A549 (cell line): ENCODE results near the gene ACADSB. TPM values are rescaled to one million over a fixed set of nuclear protein-coding genes. Genes with fewer than 3 reads are reported as not detected.

Experiments
- ATAC-seq, 2 experiments: fragments of 200-7000 bp in 1 of 2; fragments of >200 bp in 1 of 2; cut with Nextera tagmentation in 1 of 2; cut with Tn5 transposase in 1 of 2; 3 replicates each; pipeline versions ENCODE4 v1.8.0 to v1.9.1; 2018 to 2020; ENCODE audit warnings: mild to moderate bottlenecking in 1 of 2, moderate library complexity in 1 of 2
- CTCF ChIA-PET: fragments of 300-600 bp; sonication (Branson Sonifier 250); formaldehyde crosslinking; extraction: SDS; loops from one replicate; lab custom pipeline; 2021; ENCODE audit warnings: antibody characterized with exemption, inconsistent platforms; lab: Yijun Ruan, JAX
- POLR2A ChIA-PET: fragments of 350-600 bp; formaldehyde crosslinking; extraction: SDS; loops from one replicate; lab custom pipeline; 2021; ENCODE audit warnings: antibody characterized with exemption, inconsistent platforms; lab: Yijun Ruan, JAX
- DNase-seq, 2 experiments: peaks; one replicate each; pipeline versions ENCODE4 v3.0.0 to v3.0.0-alpha.2; 2011 to 2016; ENCODE audit warnings: low read depth in 1 of 2, low spot score in 1 of 2
- FAIRE-seq: peaks from 2 replicates; lab custom pipeline; 2011; peaks lifted over from hg19 to GRCh38; lab: Jason Lieb, UNC
- H3K27ac ChIP-seq, 2 experiments: fragments of >200 bp; sonication (Bioruptor Twin); formaldehyde crosslinking; 3 replicates each; pipeline ENCODE4 v1.5.1; 2016 to 2017
- H3K4me1 ChIP-seq: fragments of >200 bp; sonication (Bioruptor Twin); formaldehyde crosslinking; 3 replicates; pipeline ENCODE4 v1.6.1; 2016
- H3K4me2 ChIP-seq: fragments of >200 bp; sonication (Bioruptor Twin); formaldehyde crosslinking; 3 replicates; pipeline ENCODE4 v1.6.1; 2016
- H3K4me3 ChIP-seq: fragments of >200 bp; sonication (Bioruptor Twin); formaldehyde crosslinking; 3 replicates; pipeline ENCODE4 v1.5.1; 2016
- H3K9me3 ChIP-seq: fragments of >200 bp; sonication (Bioruptor Twin); formaldehyde crosslinking; 3 replicates; pipeline ENCODE4 v1.6.1; 2016
- CBX2 ChIP-seq: fragments of 200-600 bp; sonication (generic); IDR thresholded peaks from 2 replicates; pipeline ENCODE4 v1.6.1; 2016; ENCODE audit warnings: low read depth, mild to moderate bottlenecking, borderline replicate concordance
- CBX8 ChIP-seq: fragments of 200-600 bp; sonication (generic); IDR thresholded peaks from 2 replicates; pipeline ENCODE4 v1.6.1; 2016
- CEBPB ChIP-seq, 2 experiments: fragments of >200 bp in 1 of 2; sonication (Bioruptor Twin) in 1 of 2; formaldehyde crosslinking in 1 of 2; IDR thresholded peaks; 2 replicates each; pipeline ENCODE4 v1.6.1; 2012 to 2016
- CHD2 ChIP-seq: fragments of 150-350 bp; IDR thresholded peaks from 2 replicates; pipeline ENCODE4 v1.6.1; 2014; ENCODE audit warnings: low read length; ENCODE audit not compliant: partially characterized antibody
- CHD4 ChIP-seq: fragments of 200-600 bp; sonication (generic); IDR thresholded peaks from 2 replicates; pipeline ENCODE4 v1.6.1; 2016; ENCODE audit warnings: antibody characterized with exemption, mild to moderate bottlenecking, borderline replicate concordance
- EHF ChIP-seq: fragments of 250-450 bp; sonication (Bioruptor Pico); IDR thresholded peaks from 2 replicates; pipeline ENCODE4 v1.5.0; 2020; ENCODE audit warnings: mild to moderate bottlenecking
- ESRRA ChIP-seq: fragments of 150-350 bp; IDR thresholded peaks from 2 replicates; pipeline ENCODE4 v1.6.1; 2014; ENCODE audit warnings: mild to moderate bottlenecking, low read length, borderline replicate concordance
- FOSB ChIP-seq: fragments of 250-450 bp; sonication (Bioruptor Pico); IDR thresholded peaks from 2 replicates; pipeline ENCODE4 v1.5.0; 2020; ENCODE audit warnings: mild to moderate bottlenecking, moderate library complexity
- FOSL2 ChIP-seq, 2 experiments: fragments of 450-650 bp in 1 of 2; fragments of >200 bp in 1 of 2; sonication (Bioruptor Twin) in 1 of 2; formaldehyde crosslinking; IDR thresholded peaks; 2 replicates each; pipeline versions ENCODE4 v1.5.0 to v1.6.1; 2016 to 2020; ENCODE audit warnings: mild to moderate bottlenecking in 1 of 2, moderate library complexity in 1 of 2
- HDAC2 ChIP-seq: fragments of 200-600 bp; sonication (generic); IDR thresholded peaks from 2 replicates; pipeline ENCODE4 v1.6.1; 2016
- HEYL ChIP-seq: fragments of 250-450 bp; sonication (Bioruptor Pico); IDR thresholded peaks from 2 replicates; pipeline ENCODE4 v1.8.0; 2021; ENCODE audit warnings: mild to moderate bottlenecking, moderate library complexity
- HOXA7 ChIP-seq: fragments of 250-450 bp; sonication (Bioruptor Pico); IDR thresholded peaks from 2 replicates; pipeline ENCODE4 v1.5.0; 2020; ENCODE audit warnings: mild to moderate bottlenecking, moderate library complexity
- HOXB13 ChIP-seq: fragments of 250-450 bp; sonication (Bioruptor Pico); IDR thresholded peaks from 2 replicates; pipeline ENCODE4 v1.5.0; 2020; ENCODE audit warnings: low read depth, mild to moderate bottlenecking, moderate library complexity
- HOXB5 ChIP-seq: fragments of 250-450 bp; sonication (Bioruptor Pico); IDR thresholded peaks from 2 replicates; pipeline ENCODE4 v1.5.0; 2020; ENCODE audit warnings: mild to moderate bottlenecking, moderate library complexity
- MAZ ChIP-seq: fragments of 150-350 bp; IDR thresholded peaks from 2 replicates; pipeline ENCODE4 v1.6.1; 2014; ENCODE audit warnings: antibody characterized with exemption, low read depth, low read length, borderline replicate concordance
- MYC ChIP-seq: IDR thresholded peaks from 2 replicates; pipeline ENCODE4 v1.6.1; 2012; ENCODE audit warnings: mild to moderate bottlenecking, inconsistent platforms, low read length, improper control_type of control experiment, borderline replicate concordance
- NPAS2 ChIP-seq: fragments of 250-450 bp; sonication (Bioruptor Pico); IDR thresholded peaks from 2 replicates; pipeline ENCODE4 v1.8.0; 2022; ENCODE audit warnings: mild to moderate bottlenecking, moderate library complexity, borderline replicate concordance
- NR3C1 ChIP-seq: fragments of >200 bp; sonication (Bioruptor Twin); formaldehyde crosslinking; IDR thresholded peaks from 3 replicates; pipeline ENCODE4 v1.6.1; 2017
- POLR2A ChIP-seq: IDR thresholded peaks from 2 replicates; pipeline ENCODE4 v1.6.1; 2012; ENCODE audit warnings: mild to moderate bottlenecking, low read length
- RAD21 ChIP-seq, 2 experiments: fragments of >200 bp in 1 of 2; sonication (Bioruptor Twin) in 1 of 2; formaldehyde crosslinking in 1 of 2; IDR thresholded peaks in 1 of 2; conservative IDR thresholded peaks in 1 of 2; 2 replicates in 1 of 2; 3 replicates in 1 of 2; pipeline ENCODE4 v1.6.1; 2012 to 2018; ENCODE audit warnings: inconsistent platforms in 1 of 2
- RFX5 ChIP-seq: fragments of 450-650 bp; IDR thresholded peaks from 2 replicates; pipeline ENCODE4 v1.7.1; 2014; ENCODE audit warnings: antibody characterized with exemption, mild to moderate bottlenecking, moderate library complexity
- SMC3 ChIP-seq: fragments of >200 bp; sonication (Bioruptor Twin); formaldehyde crosslinking; IDR thresholded peaks from 3 replicates; pipeline ENCODE4 v1.6.1; 2018; ENCODE audit warnings: inconsistent platforms
- TFCP2L1 ChIP-seq: fragments of 250-450 bp; sonication (Bioruptor Pico); IDR thresholded peaks from 2 replicates; pipeline ENCODE4 v1.5.0; 2021; ENCODE audit warnings: mild to moderate bottlenecking
- WGBS: methylation state at CpG from one replicate; pipeline ENCODE4 v1.1.6; 2017; ENCODE audit errors: missing lambda C conversion rate; 5-methylcytosine and 5-hydroxymethylcytosine counted together
- polyA plus RNA-seq, 4 experiments: library from polyadenylated mRNA; depleted of rRNA in 3 of 4; stranded (reverse); fragments of >200 nt; fragmentation: RNase III in 1 of 4; extraction: RNeasy Plus Mini Kit Qiagen cat#74134 plus additional on column Dnase treatment in 1 of 4; gene quantifications; 2 replicates in 3 of 4; 3 replicates in 1 of 4; pipeline ENCODE4 v1.2.3, GENCODE V29; 2011 to 2017
- TF ChIP-seq, protein P1 (sequence below): fragments of 150-350 bp; IDR thresholded peaks from 2 replicates; pipeline ENCODE4 v1.6.1; 2014; ENCODE audit warnings: low read depth, mild to moderate bottlenecking, low read length
- TF ChIP-seq, protein P2 (sequence below): IDR thresholded peaks from 2 replicates; pipeline ENCODE4 v1.6.1; 2012; ENCODE audit warnings: low read depth, borderline replicate concordance
- TF ChIP-seq, protein P3 (sequence below): IDR thresholded peaks from 2 replicates; pipeline ENCODE4 v1.6.1; 2012
- TF ChIP-seq, protein P4 (sequence below): fragments of 250-450 bp; sonication (Bioruptor Pico); IDR thresholded peaks from 2 replicates; pipeline ENCODE4 v1.5.0; 2021; ENCODE audit warnings: mild to moderate bottlenecking, moderate library complexity, borderline replicate concordance
- TF ChIP-seq, protein P5 (sequence below): fragments of 450-650 bp; IDR thresholded peaks from 2 replicates; pipeline ENCODE4 v1.6.1; 2014; ENCODE audit warnings: antibody characterized with exemption

The ACADSB gene
- polyA plus RNA-seq, 2 of the 4 experiments (the other 2 are of a cell fraction) = 8.5 to 18.5 TPM

DNA sequence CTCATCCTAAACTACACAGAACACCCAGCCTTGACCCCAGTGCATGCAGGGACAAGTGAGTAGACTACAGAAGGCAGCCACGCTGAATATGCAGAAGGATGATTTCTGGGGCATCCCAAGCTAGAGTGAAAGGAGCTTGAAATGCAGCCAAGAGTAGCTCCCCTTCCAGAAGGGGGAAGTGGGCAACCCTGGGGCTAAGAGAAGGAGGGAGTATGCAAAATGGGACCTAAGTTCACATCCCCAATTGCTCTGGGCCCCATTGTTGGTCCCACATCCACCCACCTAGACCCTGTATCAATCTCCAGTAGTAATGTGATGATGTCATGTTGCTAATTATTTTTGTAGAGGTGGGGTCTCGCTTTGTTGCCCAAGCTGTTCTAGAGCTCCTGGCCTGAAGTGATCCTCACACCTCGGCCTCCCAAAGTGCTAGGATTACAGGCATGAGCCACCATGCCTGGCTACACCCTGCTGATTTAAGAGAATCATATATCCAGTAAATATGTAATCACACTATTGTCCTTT lies 34.2 kb upstream of the ACADSB start:
- CTCF ChIA-PET = no interaction called here
- Histone ChIP-seq H3K9me3 (no peaks in the 10 kb centered on the region), H3K4me3 (no peak overlapping the region), H3K27ac (no peak overlapping the region), H3K4me1 (0 out of 3 replicates have a peak, but pooled peaks cover 2% of the 10 kb centered on the region), H3K4me2 (no peak overlapping the region)
- FAIRE-seq = no peak
- DNase-seq = no peak
- 25% methylated on average over 3 of the region's 3 CpGs for WGBS
- no peak for ATAC-seq
- POLR2A ChIA-PET = no interaction called here
- TF ChIP-seq, protein P1, sequence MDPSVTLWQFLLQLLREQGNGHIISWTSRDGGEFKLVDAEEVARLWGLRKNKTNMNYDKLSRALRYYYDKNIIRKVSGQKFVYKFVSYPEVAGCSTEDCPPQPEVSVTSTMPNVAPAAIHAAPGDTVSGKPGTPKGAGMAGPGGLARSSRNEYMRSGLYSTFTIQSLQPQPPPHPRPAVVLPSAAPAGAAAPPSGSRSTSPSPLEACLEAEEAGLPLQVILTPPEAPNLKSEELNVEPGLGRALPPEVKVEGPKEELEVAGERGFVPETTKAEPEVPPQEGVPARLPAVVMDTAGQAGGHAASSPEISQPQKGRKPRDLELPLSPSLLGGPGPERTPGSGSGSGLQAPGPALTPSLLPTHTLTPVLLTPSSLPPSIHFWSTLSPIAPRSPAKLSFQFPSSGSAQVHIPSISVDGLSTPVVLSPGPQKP = no peak
- no peak for TF ChIP-seq FOSL2 (IDR thresholded peaks at IDR 0.05)
- no peak for TF ChIP-seq FOSL2 (CRISPR knock-in tag; IDR thresholded peaks at IDR 0.05)
- TF ChIP-seq HOXB5 (CRISPR knock-in tag) = no peak
- no peak for TF ChIP-seq CHD4
- no peak for TF ChIP-seq CHD2
- no peak for TF ChIP-seq HOXA7

DNA sequence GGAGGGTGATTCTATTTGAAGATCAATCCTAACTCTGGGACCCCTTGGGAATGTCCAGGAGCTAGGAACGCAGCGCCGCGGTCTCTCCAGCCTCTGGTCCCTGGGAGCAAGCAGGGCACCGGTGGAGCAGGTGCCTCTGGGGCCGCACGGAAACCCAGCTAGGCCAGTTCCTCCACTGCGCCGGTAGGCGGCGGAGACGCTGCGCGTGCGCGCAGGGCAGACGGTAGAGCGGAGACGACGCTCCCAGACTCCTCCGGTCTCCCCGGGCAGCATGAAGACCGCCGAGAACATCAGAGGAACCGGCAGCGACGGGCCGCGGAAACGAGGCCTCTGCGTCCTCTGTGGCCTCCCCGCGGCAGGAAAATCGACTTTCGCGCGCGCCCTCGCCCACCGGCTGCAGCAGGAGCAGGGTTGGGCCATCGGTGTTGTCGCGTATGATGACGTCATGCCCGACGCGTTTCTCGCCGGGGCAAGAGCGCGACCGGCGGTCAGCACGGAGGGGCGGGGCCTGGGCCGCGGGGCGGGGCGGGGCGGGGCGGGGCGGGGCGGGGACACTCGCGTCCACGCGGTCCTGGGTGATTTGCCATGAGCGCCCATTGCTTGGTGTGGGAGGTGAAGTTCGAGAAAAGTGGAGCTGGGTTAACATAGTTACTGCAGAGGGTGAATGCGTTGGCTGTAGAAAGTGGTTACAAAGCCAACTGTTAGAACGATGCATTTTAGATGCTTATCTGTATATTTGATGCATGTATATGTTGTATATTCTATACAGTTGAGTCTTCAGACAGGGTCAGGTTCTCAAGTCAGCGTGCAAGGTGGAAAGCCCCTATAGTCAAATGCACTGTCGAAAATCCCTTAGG lies 28.4 kb upstream of the ACADSB start, which contains the start of gene PSTK:
PSTK (plus strand) TSS at position 193 of the 857 bp plus-strand sequence; CDS start at position 272, 79 bp downstream.
- 0 out of 3 replicates have a peak, but pooled peaks cover 4% of the 10 kb centered on the region for H3K4me1 ChIP-seq
- POLR2A ChIA-PET = interaction anchor here (0.6 to 2.0 kb wide), 14 partner anchors 10 to 1745 kb away, joined by 3 to 27 read pairs (median 3); partner anchors contain the start of genes ACADSB, C10orf88 and IKZF5
- WGBS = under 1% methylated on average over 29 of the region's 73 CpGs
- peak; percentile 96 to 98 for ATAC-seq
- peak; percentile 91 to 94 for DNase-seq
- H3K9me3 ChIP-seq = no peaks in the 10 kb centered on the region
- peak within 1 kb of the TSS; percentile 83 for H3K4me2 ChIP-seq
- H3K4me3 ChIP-seq = peak within 1 kb of the TSS; percentile 48
- no peak for FAIRE-seq
- H3K27ac ChIP-seq = peak within 1 kb of the TSS; percentile 88 to 98
- CTCF ChIA-PET = interaction anchor here (0.6 to 3.0 kb wide), 17 partner anchors 9 to 159 kb away, joined by 3 to 21 read pairs (median 5); partner anchors contain the start of gene FAM24A
- peak in 1 of 2 experiments; percentile 14; a peak in 2 of 5 replicates for TF ChIP-seq RAD21 (conservative IDR thresholded peaks at IDR 0.05 in 1 of 2, IDR thresholded peaks at IDR 0.05 in 1 of 2)
- no peak for TF ChIP-seq HEYL (CRISPR knock-in tag)
- TF ChIP-seq FOSL2 (IDR thresholded peaks at IDR 0.05) = no peak
- peak; percentile 85 for TF ChIP-seq FOSL2 (CRISPR knock-in tag; IDR thresholded peaks at IDR 0.05)
- TF ChIP-seq NPAS2 (CRISPR knock-in tag) = no peak
- TF ChIP-seq CBX2 = no peak
- TF ChIP-seq HDAC2 = no peak
- TF ChIP-seq HOXB13 (CRISPR knock-in tag) = no peak
- TF ChIP-seq MAZ = no peak
- TF ChIP-seq CEBPB (IDR thresholded peaks at IDR 0.05) = 0 out of 4 replicates have a peak, but pooled peaks of 1 of the 2 experiments have one; percentile 13
- TF ChIP-seq, protein P2, sequence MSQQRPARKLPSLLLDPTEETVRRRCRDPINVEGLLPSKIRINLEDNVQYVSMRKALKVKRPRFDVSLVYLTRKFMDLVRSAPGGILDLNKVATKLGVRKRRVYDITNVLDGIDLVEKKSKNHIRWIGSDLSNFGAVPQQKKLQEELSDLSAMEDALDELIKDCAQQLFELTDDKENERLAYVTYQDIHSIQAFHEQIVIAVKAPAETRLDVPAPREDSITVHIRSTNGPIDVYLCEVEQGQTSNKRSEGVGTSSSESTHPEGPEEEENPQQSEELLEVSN = peak; percentile 85
- peak; percentile 35; the same call in 1 of the 3 replicates for TF ChIP-seq SMC3
- TF ChIP-seq, protein P3, sequence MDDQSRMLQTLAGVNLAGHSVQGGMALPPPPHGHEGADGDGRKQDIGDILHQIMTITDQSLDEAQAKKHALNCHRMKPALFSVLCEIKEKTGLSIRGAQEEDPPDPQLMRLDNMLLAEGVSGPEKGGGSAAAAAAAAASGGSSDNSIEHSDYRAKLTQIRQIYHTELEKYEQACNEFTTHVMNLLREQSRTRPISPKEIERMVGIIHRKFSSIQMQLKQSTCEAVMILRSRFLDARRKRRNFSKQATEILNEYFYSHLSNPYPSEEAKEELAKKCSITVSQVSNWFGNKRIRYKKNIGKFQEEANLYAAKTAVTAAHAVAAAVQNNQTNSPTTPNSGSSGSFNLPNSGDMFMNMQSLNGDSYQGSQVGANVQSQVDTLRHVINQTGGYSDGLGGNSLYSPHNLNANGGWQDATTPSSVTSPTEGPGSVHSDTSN = no peak
- TF ChIP-seq, protein P4, sequence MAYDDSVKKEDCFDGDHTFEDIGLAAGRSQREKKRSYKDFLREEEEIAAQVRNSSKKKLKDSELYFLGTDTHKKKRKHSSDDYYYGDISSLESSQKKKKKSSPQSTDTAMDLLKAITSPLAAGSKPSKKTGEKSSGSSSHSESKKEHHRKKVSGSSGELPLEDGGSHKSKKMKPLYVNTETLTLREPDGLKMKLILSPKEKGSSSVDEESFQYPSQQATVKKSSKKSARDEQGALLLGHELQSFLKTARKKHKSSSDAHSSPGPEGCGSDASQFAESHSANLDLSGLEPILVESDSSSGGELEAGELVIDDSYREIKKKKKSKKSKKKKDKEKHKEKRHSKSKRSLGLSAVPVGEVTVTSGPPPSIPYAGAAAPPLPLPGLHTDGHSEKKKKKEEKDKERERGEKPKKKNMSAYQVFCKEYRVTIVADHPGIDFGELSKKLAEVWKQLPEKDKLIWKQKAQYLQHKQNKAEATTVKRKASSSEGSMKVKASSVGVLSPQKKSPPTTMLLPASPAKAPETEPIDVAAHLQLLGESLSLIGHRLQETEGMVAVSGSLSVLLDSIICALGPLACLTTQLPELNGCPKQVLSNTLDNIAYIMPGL (CRISPR knock-in tag) = no peak; the same call in 1 of the 2 replicates
- no peak for TF ChIP-seq TFCP2L1 (CRISPR knock-in tag)
- peak; percentile 62 for TF ChIP-seq POLR2A
- TF ChIP-seq FOSB (CRISPR knock-in tag) = no peak
- TF ChIP-seq MYC = peak; percentile 42; the same call in 1 of the 2 replicates
- TF ChIP-seq RFX5 = 0 out of 2 replicates have a peak, but pooled peaks have one; percentile 46
- TF ChIP-seq, protein P5, sequence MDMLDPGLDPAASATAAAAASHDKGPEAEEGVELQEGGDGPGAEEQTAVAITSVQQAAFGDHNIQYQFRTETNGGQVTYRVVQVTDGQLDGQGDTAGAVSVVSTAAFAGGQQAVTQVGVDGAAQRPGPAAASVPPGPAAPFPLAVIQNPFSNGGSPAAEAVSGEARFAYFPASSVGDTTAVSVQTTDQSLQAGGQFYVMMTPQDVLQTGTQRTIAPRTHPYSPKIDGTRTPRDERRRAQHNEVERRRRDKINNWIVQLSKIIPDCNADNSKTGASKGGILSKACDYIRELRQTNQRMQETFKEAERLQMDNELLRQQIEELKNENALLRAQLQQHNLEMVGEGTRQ = no peak
- TF ChIP-seq CBX8 = no peak
- TF ChIP-seq ESRRA = no peak
- TF ChIP-seq NR3C1 = no peak
- no peak for TF ChIP-seq EHF (CRISPR knock-in tag)
